ENCODE data around the gene ARRDC4.

ARRDC4 gene, protein sequence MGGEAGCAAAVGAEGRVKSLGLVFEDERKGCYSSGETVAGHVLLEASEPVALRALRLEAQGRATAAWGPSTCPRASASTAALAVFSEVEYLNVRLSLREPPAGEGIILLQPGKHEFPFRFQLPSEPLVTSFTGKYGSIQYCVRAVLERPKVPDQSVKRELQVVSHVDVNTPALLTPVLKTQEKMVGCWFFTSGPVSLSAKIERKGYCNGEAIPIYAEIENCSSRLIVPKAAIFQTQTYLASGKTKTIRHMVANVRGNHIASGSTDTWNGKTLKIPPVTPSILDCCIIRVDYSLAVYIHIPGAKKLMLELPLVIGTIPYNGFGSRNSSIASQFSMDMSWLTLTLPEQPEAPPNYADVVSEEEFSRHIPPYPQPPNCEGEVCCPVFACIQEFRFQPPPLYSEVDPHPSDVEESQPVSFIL

DNA sequence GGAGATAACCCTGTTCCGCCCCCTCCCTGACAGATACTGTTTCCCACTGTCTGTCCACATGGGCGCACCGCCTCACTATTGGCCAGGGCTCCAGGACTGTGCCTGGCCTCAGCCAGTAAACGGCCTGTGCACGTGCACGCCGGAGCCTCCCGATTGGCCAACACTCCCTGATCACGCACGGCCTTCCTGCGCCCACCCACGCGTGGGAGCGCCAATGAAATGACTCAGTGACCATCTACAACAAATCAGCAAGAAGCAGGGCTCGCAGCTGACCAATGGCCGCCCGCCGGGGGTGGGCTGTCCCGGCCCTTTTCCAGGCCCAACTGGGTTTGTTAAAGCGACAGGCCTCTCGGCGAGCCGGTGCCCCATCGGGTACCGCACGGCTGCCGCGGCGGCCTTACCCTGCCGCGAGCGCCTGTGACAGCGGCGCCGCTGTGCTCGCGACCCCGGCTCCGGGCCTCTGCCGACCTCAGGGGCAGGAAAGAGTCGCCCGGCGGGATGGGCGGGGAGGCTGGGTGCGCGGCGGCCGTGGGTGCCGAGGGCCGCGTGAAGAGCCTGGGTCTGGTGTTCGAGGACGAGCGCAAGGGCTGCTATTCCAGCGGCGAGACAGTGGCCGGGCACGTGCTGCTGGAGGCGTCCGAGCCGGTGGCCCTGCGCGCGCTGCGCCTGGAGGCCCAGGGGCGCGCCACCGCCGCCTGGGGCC lies at the start of gene ARRDC4:
TSS of gene ARRDC4 (plus strand) at position 340 of the 703 bp plus-strand sequence. CDS start at position 499, 159 bp downstream.
- DNase-seq, result peak; percentile 99

- DNase-seq, result no peak
Measured at GRCh38 chr15:97914711-97915110, 45.8 kb upstream of the ARRDC4 start.

DNA sequence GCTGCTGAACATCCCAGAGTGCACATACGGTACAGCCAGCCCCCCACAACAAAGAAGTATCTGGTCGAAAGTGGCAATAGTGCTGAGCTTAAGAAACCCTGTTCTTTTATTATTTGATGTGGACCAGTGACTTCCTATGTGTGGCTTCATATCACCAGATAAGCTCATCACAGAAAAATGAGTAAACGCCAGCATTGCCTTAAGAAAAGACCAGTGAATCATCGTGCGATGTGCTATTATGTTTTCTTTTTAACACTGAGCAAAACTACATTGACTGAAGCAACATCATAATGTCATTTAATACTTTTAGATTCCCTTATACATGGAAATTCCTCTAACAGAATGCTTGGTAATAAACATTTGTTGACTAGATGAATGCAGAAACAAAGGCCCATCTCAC lies 45.2 kb upstream of the ARRDC4 start:
- DNase-seq, result peak; percentile 6

- no peak for DNase-seq
Measured at GRCh38 chr15:97921296-97921865, 39.1 kb upstream of the ARRDC4 start.

DNA sequence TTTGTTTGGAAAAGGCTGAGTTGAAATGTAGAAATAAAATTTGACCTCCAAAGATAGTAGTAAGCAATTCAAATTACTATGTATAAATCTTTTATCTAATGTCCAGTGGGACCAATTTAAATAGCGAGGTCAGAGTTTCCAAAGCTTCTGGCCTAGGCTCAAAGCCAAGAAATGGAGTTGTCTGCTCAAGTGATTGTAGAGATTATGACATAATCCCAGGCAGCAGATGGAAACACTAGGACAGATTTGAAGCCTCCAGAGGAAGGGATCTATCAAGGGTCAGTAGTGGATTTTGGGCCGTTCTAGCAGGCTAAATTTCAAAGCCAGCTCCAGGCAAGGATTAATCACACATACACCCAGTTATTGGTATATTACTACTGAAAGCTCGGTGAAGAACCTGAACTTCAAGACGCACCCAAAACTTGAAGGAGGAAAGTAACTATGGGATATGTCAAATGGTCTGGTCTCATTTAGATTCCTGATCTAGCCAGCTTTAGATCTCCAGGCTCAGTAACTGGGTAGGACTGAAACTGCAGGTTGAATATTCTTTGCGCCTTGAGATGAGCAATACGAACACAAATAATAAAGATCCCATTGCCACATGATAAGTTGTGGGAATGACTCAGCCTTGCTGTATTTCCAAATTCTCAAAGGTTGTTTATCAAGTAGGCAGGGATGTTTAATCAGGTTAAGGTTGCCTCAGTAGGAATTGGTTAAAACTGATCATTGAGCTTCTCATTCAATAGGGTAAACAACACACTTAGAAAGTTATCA lies 30.9 kb upstream of the ARRDC4 start:
- no peak for DNase-seq

GRCh38 chr15:97930230-97930629 lies 30.3 kb upstream of the ARRDC4 start:
- DNase-seq, result no peak

DNA sequence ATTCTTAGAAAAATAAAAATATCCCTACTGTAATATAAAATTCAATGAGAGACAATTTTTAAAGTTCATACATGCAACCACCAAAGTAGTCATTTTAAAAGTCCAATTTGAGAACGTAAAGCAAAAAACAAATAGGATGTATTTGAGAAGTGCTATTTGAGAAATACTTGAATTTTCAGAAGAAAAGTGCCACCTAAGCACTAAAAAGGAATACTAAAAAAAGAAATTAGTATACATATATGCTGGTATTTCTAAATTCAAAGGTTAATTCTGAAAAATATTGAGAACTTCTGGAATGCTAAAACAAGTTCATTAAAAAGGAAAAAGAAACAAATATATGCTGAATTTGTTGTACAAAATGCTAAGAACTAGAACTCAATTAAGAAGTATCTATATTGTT lies 29.2 kb upstream of the ARRDC4 start:
- no peak for DNase-seq

DNA sequence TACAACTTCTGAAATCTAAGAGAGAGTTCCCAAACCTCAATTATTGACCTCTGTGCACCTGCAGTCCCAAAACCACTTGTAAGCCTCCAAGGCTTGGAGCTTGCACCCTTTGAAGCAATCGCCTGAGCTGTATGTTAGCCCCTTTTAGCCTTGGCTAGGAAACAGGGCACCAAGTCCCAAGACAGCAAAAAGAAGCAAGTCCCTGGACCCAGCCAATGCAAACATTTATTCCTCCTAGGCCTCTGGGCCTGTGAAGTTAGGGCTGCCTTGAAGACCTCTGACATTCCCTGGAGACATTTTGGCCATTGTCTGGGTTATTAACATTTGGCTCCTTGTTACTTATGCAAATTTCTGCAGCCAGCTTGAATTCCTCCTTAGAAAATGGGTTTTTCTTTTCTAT lies 26.9 kb upstream of the ARRDC4 start:
- no peak for DNase-seq

DNA sequence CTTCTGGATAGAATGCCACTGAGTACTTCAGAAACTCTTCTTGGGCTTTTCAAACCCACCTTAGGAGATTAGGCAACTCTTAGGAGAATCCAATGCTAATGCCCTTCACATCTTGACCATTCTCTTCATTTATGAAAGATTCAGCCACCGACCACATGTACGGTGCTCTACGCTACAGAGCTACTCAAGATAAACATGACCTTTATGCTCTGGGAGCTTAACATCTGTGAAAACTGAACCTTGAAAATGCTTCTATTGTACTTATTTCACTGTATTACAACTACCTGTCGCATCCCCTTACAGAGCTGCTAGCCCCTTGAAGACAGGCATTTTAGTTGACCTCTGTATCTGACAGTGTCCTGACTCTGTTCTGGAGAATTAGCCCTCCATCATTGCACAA lies 19.5 kb upstream of the ARRDC4 start:
- DNase-seq, result no peak

DNA sequence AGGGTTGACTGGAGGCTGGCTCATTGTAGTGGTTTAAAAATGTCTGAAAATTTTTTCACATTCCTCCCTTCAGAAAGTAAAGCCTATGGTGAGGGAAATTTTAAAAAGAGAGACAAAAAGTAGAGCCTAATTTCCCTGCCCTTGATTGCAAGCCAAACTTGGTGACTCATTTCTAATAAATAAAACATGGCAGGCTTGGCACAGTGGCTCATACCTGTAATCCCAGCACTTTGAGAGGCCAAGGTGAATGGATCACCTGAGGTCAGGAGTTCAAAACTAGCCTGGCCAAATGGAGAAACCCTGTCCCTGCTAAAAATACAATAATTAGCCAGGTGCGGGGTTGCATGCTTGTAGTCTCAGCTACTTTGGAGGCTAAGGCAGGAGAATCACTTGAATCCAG lies 18.9 kb upstream of the ARRDC4 start:
- DNase-seq, result no peak

GRCh38 chr15:97944724-97945123 lies 15.8 kb upstream of the ARRDC4 start:
- DNase-seq, result no peak

GRCh38 chr15:97947465-97948260 lies 12.8 kb upstream of the ARRDC4 start:
- DNase-seq, result no peak

DNA sequence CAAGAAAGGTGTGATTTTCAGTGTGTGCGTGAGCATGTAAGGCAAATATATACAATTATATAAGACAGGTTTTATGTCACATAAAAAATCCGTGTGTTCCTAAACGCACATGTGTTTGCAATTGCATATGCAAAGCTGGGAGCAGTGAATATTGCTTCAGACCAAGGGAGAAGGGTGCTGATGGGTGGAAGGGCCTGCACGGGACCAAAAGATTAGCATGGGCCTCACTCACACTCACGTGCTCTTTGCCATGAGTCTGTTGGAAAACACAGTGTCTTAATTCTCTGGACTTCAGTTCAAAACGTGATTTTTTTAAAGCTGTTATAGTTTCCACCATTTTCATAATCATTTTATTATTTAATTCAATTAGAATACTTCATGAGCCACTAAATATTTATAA lies 7.2 kb upstream of the ARRDC4 start:
- DNase-seq, result no peak

GRCh38 chr15:97953748-97954147 lies 6.8 kb upstream of the ARRDC4 start:
- no peak for DNase-seq

DNA sequence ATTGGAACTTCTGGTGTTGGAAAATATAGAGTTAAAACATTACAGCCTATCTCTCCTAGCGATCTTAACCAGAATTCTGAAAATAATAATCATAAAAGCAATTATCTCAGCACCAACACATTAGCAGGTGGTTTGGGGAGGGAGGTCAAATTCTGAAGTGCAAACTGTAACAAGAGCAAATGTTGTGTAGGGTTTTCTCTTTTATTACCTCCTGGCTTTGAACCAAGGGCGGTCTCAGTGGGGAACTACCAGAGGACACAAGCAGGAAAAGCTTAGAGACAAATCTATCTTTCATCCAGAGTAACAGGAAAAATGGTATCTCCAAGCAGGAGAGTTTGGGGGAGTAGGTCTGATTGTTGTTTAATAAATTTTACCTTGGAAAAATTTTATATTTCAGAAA lies 5.5 kb upstream of the ARRDC4 start:
- DNase-seq, result no peak

DNA sequence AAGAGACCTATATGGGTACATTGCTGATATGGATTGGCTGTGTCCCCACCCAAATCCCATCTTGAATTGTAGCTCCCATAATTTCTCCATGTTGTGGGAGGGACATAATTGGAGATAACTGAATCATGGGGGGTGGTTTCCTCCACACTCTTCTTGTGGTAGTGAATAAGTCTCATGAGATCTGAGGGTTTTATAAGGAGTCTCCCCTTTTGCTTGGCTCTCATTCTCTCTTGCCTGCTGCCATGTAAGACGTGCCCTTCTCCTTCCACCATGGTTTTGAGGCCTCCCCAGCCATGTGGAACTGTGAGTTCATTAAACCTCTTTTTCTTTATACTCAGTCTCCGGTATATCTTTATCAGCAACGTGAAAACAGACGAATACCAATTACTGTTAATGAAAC lies 5.0 kb upstream of the ARRDC4 start:
- no peak for DNase-seq

DNA sequence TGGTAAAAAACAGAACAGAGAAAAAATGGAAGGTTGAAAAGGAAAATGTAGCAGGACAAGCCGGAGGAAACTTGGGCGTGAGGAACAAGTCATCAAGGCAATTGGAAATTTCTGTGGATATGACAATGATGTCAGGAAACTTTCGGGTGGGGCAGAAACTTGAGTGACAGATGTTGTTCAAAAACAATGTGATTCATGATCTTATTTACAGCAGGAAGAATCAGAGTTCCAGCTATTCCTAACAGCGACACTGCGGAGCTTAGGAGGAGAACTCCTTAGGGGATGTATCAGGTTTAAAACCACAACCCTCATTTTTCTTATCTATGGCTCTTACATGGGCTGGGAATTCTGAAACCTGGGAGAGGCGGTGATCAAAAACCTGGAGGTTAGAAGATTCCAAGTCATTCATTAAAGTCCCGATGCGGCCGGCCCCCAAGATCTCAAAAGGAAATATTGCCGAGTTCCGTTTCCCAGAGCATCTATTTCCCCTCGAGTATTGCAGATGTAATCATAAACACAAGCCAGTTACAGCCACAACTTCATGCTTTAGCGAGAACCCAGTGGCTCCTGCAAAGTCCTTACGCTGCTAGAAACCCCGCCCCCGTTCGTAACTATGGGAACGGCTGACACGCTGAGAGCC lies 659 bp upstream of the ARRDC4 start:
- no peak for DNase-seq

DNA sequence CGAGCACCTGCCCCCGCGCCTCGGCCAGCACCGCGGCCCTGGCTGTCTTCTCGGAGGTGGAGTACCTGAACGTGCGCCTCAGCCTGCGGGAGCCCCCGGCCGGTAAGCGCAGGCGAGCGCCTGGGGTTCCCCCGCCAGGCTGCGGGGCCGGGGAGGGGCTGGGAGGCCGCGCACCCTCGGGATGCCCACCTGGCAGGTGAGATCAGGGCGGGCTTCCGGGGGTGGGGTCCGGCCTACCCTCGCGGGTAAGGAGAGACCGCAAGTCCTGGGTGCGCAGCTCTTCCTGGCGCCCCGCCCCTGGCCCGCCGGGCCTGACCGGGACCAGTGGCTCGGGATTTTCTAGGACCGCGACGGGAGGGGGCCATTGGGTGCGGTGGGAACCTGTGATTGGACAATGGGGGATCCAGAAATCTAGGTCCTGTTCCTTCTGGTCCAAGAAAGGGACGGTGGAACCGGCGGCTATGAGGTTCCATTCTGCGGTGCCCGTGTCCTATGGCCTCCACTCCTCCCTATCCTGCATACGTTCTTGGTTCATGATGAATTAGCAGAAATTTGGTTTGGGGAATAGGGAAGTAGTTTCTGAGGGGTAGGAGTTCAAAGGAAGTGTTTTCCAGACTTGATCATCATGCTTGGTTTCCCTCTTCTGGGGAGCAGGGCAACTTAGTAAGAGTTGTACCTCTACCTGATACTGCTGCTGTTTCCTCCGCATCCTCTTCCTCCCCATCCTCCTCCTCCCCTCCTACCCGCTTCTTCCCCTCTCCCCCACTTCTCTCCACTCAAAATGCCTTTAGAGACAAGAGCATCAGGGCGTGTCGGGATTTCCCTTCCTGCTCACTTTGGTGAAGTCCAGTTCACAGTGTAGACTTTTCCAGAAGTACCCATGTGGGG lies 808 bp downstream of the ARRDC4 start:
- peak; percentile 39 for DNase-seq

DNA sequence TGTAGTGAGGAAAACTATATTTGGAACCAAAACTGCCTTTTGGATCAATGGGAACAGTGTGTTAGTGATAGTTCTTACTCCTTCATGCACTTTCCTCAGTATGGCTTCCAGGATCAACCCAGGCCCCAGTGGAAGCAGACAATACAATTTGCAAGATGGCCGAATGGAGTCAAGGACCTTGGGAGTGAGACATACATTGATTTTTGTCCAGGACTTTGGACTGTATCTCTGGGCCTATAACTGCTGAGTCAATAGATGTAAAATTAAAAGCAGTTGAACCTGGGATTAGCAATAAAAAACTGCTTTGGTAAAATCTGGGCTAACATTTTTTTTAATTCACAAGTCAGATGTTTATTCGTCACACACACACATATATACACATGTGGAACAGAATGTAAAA lies 1.8 kb downstream of the ARRDC4 start:
- DNase-seq, result no peak

DNA sequence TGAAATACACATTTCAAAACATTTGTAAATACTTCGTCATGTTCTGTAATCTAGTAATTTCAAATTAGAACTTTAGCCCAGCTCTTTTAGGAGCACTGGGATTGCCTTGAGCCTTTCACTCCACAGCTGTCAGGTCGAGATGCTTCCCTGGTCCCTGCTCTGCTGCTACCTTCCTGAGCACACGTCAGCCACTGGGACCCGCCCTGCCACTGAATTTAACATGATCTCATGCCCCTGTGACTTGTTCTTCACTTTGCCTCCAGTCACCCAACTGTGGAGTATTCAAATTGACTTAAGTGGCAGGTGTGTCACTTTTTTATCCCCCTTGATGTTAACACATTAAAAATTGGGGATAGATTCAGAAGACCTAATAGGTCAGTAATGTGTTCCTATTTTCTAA lies 3.3 kb downstream of the ARRDC4 start:
- DNase-seq, result no peak

GRCh38 chr15:97966246-97966645 lies 5.7 kb downstream of the ARRDC4 start:
- DNase-seq, result no peak
